GM08714 (cell line): ENCODE results near the gene ANGPTL1.

Experiments used
- H3K4me3 ChIP-seq: fragments of 200-500 bp; sonication (Bioruptor generic); 2 replicates; pipeline ENCODE4 v1.5.1; 2014; ENCODE audit warnings: mild to moderate bottlenecking, low read length, inconsistent platforms
- ZNF274 ChIP-seq: IDR thresholded peaks from 2 replicates; pipeline ENCODE4 v1.6.1; 2012; ENCODE audit warnings: mild to moderate bottlenecking, low read depth, low read length

The ANGPTL1 gene

DNA sequence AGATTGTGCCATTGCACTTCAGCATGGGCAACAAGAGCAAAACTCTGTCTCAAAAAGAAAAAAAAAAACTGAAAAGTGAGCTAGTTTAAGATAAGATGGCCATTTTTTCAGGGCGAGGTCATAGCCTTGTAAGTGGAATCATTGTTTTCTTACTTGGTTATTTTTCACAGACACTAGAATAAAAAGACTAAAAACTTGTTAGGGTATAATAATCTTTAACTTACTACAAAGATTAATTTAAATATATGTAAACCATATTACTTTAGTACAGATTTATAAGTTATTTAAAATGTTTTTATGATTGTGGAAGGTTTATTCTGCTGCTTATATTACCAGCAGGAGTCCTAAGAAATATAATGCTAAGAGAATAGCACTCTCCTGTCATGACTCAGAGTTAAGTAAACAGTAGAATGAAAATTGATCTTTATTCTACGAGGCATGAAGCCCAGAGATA lies 23.5 kb downstream of the ANGPTL1 start:
- no peak overlapping the region for H3K4me3 ChIP-seq
- TF ChIP-seq ZNF274: no peak

GRCh38 chr1:178846306-178846705 lies 24.6 kb downstream of the ANGPTL1 start:
- no peak overlapping the region for H3K4me3 ChIP-seq
- no peak for TF ChIP-seq ZNF274

GRCh38 chr1:178844436-178844835 lies 26.4 kb downstream of the ANGPTL1 start:
- no peak overlapping the region for H3K4me3 ChIP-seq
- TF ChIP-seq ZNF274: no peak

DNA sequence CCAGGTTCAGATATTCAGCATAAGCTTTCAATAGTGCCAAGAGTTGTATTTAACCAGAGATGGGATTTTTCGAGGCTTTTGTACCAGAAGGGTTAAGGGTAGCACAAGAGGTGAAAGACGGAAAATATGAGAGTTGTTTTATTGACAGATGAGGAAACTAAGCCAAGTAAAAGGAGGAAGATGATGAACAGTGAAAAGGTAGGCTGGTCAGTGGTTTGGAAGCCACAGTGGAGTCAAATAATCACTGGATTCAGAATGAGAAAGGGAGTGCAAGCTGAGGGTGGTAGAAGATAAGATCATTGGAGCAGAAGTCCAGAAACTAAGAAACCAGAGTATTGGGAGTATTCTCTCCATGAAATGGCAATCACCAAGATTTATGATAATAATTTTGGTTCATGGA lies 45.7 kb downstream of the ANGPTL1 start:
- H3K4me3 ChIP-seq: no peak overlapping the region
- no peak for TF ChIP-seq ZNF274

DNA sequence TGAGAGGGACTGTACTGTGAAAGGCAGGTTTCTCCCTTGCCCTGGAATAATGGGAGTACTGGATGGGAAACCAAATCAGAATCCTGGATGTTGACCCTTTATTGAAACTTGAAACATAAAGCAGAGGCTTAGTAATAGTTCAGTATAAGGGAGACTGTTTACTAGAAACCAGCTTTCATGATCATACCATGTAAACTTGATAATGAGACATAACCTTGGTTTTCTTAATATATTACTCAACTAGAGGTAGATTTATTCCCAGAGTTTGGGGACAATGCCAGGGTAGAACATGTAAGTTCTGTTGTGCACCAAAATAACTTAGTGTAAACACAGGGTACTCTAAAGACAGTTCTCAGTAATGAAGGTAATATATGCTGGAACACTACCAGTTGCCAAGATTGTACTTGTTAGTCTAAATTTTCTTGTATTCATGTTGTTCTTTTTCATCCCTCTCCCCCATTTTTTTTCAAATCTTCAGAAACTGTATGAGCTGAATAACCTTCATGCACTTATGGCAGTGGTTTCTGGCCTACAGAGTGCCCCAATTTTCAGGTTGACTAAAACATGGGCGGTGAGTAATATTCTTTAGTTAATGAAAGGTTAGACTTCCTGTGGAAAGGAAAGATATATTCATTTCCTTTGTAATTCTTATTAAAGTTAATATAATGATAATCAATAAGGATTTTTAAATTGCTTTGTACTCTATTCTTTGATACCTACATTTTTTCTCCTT lies 49.6 kb downstream of the ANGPTL1 start:
- TF ChIP-seq ZNF274: no peak
- H3K4me3 ChIP-seq: no peak overlapping the region

DNA sequence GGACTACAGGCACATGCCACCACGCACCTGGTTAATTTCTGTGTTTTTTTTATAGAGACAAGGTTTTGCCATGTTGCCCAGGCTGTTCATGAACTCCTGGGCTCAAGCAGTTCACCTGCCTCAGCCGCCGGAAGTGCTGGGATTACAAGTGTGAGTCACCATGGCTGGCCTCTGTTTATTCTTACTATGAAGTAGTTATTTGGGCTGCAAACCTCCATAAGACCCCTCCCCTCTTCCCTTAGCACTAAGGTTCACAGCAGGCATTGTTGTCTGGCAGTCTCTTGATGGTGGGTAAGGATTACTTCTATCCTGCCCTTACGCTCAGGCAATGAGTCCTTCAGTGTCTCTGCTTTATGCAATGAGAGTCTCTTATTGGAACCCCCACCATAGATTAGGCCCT lies 51.8 kb downstream of the ANGPTL1 start:
- no peak overlapping the region for H3K4me3 ChIP-seq
- TF ChIP-seq ZNF274: no peak

GRCh38 chr1:178818416-178818815 lies 52.5 kb downstream of the ANGPTL1 start:
- no peak overlapping the region for H3K4me3 ChIP-seq
- no peak for TF ChIP-seq ZNF274

DNA sequence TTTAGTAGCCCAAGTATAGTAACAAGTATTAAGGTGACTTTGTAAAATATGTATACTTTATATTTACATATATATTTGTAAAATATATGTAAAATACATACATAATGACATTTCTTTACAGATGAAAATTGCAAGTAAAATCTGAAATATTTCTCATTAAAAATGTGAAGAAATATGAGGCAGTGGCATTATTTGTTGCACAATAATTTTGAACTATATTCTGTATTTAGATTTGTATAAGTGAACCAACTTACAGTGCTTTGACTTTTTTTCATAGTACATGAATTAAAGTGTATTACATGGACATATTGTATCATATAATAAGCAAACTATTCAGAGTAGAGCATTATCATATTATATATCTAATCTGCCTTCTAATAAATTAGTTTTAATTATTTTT lies 60.3 kb downstream of the ANGPTL1 start:
- H3K4me3 ChIP-seq: no peak overlapping the region
- TF ChIP-seq ZNF274: no peak

DNA sequence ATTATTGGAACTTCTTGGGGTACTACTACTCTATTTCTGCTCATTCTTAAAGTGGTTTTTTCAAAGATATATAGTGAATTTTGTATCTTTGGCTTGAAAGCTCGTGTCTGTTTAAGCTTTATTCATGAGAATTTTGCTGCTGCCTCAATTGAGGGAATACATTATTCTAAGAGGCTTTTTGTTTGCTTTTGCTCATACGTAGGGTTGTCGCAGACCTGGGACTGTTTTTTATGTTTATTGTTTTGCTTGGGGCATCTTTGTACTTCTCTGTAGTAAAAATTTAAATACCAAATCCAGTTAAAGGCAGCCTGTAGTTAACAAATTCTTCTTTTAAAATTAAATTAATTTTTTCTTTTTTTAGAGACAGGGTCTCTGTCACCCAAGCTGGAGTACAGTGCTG lies 62.3 kb downstream of the ANGPTL1 start:
- H3K4me3 ChIP-seq: no peak overlapping the region
- TF ChIP-seq ZNF274: no peak

- no peak overlapping the region for H3K4me3 ChIP-seq
- TF ChIP-seq ZNF274: no peak
Observed at GRCh38 chr1:178806665-178807300, 64.1 kb downstream of the ANGPTL1 start.

- H3K4me3 ChIP-seq: no peak overlapping the region
- TF ChIP-seq ZNF274: no peak
Observed at GRCh38 chr1:178802873-178803272, 68.0 kb downstream of the ANGPTL1 start.
